ENCODE data around the gene KLHL22.
"Not testable (repeated sequence)": the region's sequence is repeated elsewhere in the genome, so short reads cannot be mapped to it uniquely, and the experiment has no call there.

KLHL22 gene

DNA sequence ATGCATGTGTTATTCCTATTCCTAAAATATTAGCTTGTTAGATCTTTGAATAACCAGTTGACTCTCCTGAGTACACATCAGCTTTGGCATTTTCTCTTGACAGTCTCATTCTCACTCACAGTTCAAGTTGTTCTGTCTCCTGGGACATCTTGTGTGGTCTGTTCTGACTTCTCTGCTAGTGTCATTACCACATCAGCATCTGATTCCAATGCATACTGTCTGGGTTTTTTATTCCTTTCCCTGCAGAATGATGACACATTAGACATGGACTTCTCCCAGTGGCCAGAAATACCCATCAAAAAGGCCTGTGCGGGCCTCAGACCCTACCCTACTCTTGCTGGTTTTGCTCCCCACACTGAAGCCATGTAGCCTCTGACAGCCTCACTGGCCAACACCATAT, 99.0 kb downstream of the KLHL22 start:
- DNase-seq, result no peak

DNA sequence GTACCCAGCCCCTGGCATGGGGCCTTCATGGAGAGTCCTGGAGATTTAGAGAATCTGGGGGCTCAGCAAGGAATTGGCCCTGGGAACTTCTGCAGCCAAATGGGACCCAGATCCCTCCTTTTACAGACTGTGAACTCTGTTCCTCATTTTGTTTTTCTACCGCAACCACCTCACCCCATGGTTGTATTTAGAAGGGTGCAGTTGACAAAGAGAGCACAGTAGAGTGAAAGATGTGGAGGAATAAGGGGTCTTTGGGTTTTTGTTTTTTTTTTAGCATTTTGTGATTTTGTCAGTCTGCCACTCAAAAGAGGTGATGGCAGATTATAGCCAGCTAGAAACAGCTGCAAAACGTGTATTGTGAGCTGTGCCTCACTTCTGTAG, 99.7 kb downstream of the KLHL22 start:
- DNase-seq, result no peak

DNA sequence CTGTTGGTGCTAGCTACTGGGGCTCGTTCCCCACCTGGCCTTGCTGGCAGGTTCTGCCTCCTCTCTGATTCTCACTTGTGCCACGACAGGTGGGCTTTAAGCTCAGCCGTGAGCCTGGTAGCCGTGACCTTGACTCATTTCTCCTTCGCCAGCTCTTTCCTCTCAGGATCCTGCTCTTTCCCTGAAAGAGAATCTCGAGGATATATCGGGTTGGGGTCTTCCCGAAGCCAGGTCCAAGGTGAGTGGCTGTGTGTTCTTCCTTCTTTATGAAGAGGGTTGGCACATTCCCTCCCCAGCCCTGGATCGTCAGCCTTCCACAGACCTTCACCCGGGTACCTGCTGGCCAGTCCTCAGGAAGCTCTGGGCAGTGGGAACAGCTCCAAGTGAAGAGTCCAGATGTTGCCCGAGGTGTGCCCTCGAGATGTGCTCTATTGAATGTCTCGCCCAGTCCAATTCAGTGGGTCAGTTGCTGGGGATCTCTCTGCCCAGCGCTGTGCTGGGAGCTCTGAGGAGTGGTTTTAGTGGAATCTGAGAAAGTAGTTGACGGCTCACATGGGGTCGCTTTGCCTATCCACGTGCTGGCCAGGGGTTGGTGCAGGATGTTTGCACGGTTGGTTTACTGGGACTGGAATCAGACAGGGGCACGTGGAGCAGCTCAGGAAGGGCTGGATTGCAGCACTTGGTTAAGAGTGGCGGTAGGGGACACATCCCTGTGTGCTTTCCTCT, 100.3 kb downstream of the KLHL22 start:
- no peak for DNase-seq

DNA sequence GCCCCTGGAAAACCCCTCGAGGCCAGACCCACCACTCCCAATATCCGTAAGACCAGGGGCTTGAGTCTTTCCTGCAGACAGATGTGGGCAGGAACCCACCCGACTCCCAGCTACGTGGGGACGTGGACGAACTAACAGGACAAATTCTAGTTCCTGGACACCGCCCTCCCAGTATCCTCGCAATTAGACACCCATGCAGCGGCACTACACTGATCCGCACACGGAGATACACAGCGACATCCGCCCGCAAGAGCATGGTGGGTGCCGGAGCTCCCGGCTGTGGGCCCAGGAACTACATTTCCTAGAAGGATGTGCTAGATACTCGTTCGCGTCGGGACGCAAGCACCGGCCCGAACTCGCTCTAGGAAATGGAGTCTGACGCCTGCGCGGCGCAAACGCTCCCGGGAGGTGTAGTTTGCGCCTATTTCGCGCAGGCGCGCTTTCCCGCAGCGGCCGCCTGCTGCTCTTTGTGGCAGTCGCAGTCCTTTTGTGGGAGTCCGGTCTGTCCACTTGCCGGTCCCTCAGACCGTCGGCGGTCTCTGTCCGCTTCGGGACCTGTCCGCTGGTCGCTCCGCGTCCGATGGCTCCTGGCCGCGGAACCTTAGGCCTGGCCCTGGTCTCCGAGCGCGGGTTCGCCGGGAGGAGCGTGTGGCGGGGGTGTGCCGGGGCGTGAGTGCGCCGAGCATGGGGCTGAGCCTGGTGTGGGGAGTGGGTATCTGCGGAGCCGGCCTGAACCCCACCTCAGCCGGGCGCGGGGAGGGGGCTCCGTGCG, 101.7 kb downstream of the KLHL22 start, which contains the start of gene ZNF74:
Gene ZNF74, plus strand, starts transcription at position 447 of the 772 bp plus-strand sequence. CDS start 478 bp downstream, outside the sequence.
- DNase-seq, result peak; percentile 77

DNA sequence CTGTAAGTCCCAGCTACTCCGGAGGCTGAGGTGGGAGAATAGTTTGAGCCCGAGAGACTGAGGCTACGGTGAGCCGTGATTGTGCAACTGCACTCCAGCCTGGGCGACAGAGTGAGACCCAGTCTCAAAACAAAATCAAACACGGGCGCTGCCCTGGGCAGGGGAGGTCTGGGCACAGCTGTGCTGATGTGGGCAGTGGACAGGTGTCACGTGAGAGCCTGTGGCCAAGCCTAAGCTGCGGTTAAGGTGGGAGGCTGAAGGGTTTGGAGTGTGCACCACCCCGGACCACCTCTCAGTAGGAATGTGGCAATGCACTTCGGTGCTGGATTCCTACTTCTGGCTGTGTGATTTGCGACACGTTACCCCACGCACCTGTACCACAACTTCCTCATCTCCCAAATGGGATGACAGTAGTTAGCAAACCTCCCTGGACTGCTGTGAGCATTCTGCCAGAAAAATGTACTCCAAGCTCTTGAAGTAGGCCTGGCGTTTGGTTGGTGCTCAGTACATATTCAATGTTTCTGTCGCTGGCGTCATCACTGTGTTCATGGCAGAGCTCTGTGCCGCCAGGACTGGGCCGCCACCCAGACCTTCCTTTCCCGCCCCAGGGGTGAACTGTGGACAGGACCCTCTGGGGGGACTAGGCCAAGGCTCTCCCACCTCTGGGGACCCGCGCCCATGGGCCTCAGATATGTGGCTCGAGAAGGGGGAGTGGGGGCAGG, 102.5 kb downstream of the KLHL22 start:
- DNase-seq, result no peak

DNA sequence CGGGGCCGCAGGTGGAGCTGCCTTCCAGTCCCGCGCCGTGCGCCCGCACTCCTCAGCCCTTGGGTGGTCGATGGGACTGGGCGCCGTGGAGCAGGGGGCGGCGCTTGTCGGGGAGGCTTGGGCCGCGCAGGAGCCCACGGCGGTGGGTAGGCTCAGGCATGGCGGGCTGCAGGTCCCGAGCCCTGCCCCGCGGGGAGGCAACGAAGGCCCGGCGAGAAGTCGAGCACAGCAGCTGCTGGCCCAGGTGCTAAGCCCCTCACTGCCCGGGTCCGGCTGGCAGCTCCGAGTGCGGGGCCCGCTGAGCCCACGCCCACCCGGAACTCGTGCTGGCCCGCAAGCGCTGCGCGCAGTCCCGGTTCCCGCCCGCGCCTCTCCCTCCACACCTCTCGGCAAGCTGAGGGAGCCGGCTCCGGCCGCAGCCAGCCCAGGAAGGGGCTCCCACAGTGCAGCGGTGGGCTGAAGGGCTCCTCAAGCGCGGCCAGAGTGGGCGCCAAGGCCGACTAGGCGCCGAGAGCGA, 103.2 kb downstream of the KLHL22 start:
- DNase-seq, result not testable (repeated sequence)
